NT2/D1 (cell line): ENCODE data around the gene PSMF1.

Experiments used
- YY1 ChIP-seq: IDR thresholded peaks from 2 replicates; pipeline ENCODE4 v1.6.1; 2011; ENCODE audit not compliant: insufficient read length, insufficient read depth
- ZNF274 ChIP-seq: IDR thresholded peaks from 2 replicates; pipeline ENCODE4 v1.6.1; 2011; ENCODE audit warnings: mild to moderate bottlenecking, low read depth, low read length

DNA sequence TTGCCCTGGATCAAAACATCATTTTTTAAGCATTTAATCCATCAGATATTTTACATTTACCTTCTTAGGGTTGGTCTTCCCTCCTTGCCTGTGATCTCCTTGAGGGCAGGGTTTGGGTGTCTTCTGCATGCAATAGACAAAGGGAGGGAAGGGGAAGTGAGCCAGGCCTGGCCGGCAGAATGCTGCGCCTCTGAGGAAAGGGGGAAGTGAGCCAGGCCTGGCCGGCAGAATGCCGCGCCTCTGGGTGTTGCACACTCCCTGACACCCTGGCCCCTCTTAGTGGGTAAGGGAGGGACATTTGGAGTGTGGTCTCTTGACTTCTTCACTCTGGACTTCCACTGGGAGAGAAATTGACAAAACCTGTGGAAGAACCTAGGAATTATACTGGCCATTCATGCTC is 12.4 kb downstream of the PSMF1 start:
- TF ChIP-seq YY1 = no peak
- no peak for TF ChIP-seq ZNF274
